GM12872 (cell line): Measurements from ENCODE around the gene ST7L.

Experiments used
- TF ChIP-seq, protein P1 (sequence below): IDR thresholded peaks from 3 replicates; pipeline ENCODE4 v1.5.1; 2011; ENCODE audit warnings: low read depth, mild to moderate bottlenecking, low read length, moderate library complexity; ENCODE audit not compliant: insufficient read depth

The ST7L gene

DNA sequence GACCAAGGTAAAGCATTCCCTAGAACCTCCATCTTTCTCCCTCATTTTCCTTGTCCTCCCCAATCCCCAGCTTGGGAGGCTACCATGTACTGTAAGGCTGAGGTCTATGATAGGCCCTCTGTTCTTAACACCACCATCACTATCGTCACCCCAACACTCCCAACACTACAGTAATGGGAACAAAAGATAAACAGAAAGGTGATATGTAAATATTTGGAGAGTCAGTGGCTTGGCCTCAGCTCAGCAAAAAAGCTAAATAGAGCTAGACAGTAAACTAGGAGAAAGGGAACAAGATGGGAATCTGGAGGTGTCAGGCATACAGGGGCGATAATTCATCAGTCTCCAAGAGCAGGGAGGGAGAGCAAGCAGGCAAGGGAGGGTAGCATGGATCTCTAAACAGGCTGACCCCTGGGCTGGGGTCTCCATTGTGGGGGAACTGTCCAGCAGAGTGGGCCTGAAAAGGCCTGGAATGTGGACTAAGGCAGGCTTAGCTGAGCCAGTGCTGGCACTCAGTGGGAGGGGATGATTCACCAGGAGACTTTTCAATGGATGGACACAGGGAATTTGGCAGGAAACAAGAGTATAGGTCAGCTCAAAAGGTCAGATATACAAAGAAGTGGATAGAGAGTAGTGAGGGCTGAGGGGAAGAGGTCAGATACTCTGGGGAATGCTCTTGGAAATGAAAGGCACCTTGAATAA, 103.5 kb downstream of the ST7L start:
- TF ChIP-seq, protein P1, sequence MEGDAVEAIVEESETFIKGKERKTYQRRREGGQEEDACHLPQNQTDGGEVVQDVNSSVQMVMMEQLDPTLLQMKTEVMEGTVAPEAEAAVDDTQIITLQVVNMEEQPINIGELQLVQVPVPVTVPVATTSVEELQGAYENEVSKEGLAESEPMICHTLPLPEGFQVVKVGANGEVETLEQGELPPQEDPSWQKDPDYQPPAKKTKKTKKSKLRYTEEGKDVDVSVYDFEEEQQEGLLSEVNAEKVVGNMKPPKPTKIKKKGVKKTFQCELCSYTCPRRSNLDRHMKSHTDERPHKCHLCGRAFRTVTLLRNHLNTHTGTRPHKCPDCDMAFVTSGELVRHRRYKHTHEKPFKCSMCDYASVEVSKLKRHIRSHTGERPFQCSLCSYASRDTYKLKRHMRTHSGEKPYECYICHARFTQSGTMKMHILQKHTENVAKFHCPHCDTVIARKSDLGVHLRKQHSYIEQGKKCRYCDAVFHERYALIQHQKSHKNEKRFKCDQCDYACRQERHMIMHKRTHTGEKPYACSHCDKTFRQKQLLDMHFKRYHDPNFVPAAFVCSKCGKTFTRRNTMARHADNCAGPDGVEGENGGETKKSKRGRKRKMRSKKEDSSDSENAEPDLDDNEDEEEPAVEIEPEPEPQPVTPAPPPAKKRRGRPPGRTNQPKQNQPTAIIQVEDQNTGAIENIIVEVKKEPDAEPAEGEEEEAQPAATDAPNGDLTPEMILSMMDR: no peak

DNA sequence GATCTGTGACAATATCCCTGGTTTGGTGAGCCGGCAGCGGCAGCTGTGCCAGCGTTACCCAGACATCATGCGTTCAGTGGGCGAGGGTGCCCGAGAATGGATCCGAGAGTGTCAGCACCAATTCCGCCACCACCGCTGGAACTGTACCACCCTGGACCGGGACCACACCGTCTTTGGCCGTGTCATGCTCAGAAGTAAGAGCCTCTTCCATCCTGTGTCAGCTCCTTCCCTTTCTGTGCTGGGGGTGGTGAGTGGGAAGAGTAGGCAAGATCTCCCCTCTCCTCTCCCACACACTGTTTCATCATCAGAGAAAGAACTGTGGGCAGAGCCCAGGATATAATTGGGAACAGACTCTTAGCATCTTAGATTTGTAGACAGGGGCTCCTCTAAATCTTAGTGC, 104.0 kb downstream of the ST7L start:
- TF ChIP-seq, protein P1: no peak

DNA sequence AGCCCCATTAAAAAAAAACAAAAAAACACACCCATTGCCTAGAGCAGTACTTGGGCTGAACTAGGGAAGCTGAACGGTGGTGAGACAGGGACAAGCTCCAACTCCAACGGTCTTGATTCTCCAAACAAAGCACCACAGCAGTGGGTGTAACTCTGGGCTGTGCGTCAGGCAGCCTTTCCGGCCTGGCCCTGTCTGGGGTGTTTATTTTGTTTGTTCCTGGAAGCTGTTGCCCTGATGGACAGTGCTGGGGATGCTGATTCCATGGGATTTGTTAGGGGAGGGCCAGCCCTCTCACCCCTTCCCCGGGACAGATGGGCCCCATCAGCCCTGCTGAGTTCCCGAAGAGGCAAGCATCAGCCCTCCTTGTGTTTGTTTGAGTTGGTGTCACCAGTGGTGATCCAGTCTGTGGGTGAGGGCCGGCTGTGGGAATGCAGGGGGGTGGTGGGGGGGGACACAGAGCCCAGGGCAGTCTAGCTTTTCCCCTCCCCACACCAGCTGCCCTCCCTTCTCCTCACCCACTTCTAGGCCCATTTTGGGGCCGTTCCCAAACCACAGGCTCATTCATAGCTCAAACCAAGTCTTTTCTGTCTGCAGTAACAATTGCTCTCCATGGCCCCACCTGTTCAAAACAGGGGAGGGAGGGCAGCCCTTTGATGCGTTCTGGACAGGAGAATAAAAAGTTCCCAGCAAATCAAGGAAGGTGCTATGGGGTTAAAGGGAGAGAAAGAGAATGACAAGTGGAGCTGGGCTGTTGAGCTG, 105.7 kb downstream of the ST7L start:
- TF ChIP-seq, protein P1: no peak

DNA sequence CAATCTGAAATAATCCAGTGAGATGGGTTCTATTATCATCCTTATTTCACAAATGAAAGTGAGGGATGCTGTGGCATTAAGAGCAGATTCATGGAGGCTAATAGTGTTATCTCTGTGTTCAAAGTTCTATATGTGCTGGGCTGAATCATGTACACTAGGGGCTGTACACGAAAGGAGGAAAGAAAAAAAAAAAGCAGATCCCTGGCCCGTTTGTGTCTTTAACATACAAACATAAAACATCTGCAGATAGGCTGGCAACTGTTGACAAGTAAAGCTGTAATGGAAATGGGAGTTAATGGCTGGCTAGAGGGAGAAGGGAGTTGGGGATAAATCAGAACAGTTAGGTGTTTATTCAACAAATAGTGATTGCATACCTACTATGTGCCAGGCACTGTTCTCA, 107.0 kb downstream of the ST7L start:
- TF ChIP-seq, protein P1: no peak

DNA sequence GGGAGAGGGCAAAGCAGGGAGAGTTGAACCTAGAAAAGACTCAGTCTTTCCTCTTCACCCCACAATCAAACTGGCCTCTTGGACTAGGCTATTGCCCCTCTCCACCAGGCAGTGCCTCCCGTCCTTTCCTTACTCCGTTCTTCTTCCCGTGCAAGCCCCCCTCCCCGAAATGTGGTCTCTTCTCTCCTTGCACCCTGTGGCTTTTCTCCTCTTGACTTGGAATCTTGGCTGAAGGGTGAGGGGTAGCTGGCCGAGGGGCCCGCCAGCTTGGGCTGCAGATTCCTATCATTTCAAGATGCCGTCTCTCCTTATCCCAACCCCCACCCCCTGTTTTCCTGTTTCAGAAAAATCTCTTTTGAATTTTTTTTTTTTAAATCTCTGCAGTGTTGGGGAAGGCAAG, 108.6 kb downstream of the ST7L start:
- TF ChIP-seq, protein P1: no peak

DNA sequence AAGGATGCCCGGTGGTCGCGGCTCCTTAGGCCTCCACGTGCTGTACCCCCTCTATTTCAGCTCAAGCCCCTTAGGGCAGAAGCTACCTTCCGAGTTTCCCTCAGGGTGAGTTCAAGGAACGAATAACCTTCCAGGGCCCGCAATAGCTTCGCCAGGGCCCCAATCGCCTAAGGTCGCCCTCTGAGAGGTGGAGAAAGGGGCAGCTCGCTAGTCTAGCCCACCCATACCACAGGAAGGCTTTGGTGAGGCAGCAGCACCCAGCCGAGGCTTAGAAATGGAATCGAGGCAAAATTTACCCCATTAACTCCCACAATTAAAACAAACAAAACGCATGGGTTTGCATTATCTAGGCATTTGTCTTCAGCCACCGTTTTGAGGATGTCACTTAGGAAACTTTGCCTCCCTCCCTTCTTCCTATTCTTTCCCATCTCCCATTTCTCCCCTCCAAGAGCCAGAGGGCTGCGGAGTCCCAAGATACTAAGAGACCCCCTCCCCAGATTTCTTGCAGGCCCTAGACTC, 109.2 kb downstream of the ST7L start:
- TF ChIP-seq, protein P1: no peak

DNA sequence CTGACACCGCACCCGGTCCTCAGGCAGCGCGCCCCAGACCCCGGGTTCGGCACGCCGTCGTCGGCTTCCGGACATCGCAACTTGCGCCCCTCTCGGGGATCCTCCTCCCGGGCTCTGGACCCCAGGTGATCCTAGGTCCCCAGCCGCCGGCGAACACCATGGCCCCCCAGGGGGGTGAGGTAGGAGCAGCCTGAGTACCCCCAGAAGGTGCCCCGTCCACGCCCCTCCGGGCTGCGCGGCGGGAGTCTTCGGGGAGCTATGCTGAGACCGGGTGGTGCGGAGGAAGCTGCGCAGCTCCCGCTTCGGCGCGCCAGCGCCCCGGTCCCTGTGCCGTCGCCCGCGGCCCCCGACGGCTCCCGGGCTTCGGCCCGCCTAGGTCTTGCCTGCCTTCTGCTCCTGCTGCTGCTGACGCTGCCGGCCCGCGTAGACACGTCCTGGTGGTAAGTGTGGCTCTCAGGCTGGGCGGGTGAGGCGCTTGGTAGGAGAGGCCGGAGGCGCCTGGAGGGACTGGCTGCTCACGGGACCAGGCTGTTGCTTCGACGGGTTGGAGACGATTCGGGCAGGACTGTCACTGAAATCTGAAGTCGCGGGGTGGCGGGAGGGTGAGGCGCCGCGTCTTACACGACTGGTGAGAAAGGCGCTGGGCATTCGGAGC, 109.8 kb downstream of the ST7L start:
- TF ChIP-seq, protein P1: no peak
